GM23338 (cell line): ENCODE data around the gene LITAF. TPM values are rescaled to one million over a fixed set of nuclear protein-coding genes. Genes with fewer than 3 reads are reported as not detected.

ENCODE experiments used
- ATAC-seq: fragments of 200-7000 bp; cut with Tn5 transposase; 3 replicates; pipeline ENCODE4 v1.9.1; 2020
- DNase-seq: peaks from one replicate; pipeline ENCODE4 v3.0.0-alpha.2; 2015; ENCODE audit warnings: low spot score
- H2AFZ ChIP-seq: fragments of 200-600 bp; sonication (generic); 2 replicates; pipeline ENCODE4 v1.8.0; 2016; ENCODE audit warnings: antibody characterized with exemption, mild to moderate bottlenecking, moderate library complexity
- H3F3A ChIP-seq: fragments of 200-600 bp; sonication (generic); replicated peaks from 2 replicates; pipeline ENCODE4 v1.8.0; 2017; ENCODE audit warnings: antibody characterized with exemption, mixed run types, low read depth
- H3K27ac ChIP-seq: fragments of 200-600 bp; sonication (generic); 2 replicates; pipeline ENCODE4 v1.6.1; 2016; ENCODE audit warnings: low read depth
- H3K27me3 ChIP-seq: fragments of 200-600 bp; sonication (generic); 2 replicates; pipeline ENCODE4 v1.8.0; 2016; ENCODE audit warnings: mild to moderate bottlenecking, mixed run types, moderate library complexity; ENCODE audit not compliant: insufficient read depth
- H3K36me3 ChIP-seq: fragments of 200-600 bp; sonication (generic); 2 replicates; pipeline ENCODE4 v1.8.0; 2016; ENCODE audit warnings: mild to moderate bottlenecking; ENCODE audit not compliant: insufficient read depth
- H3K4me1 ChIP-seq: fragments of 200-600 bp; sonication (generic); 2 replicates; pipeline ENCODE4 v1.8.0; 2016; ENCODE audit warnings: mild to moderate bottlenecking, moderate library complexity; ENCODE audit not compliant: insufficient read depth
- H3K4me2 ChIP-seq: fragments of 200-600 bp; sonication (generic); 2 replicates; pipeline ENCODE4 v1.7.1; 2017; ENCODE audit warnings: mixed run types
- H3K4me3 ChIP-seq: fragments of 200-600 bp; sonication (generic); 2 replicates; pipeline ENCODE4 v1.6.1; 2016; ENCODE audit warnings: mixed run types
- H3K79me2 ChIP-seq: fragments of 200-600 bp; sonication (generic); replicated peaks from 2 replicates; pipeline ENCODE4 v1.8.0; 2017; ENCODE audit warnings: mild to moderate bottlenecking; ENCODE audit not compliant: insufficient read depth
- H3K9me2 ChIP-seq: fragments of 200-600 bp; sonication (generic); 2 replicates; pipeline ENCODE4 v1.8.0; 2017; ENCODE audit not compliant: insufficient read depth
- H4K20me1 ChIP-seq: fragments of 200-600 bp; sonication (generic); replicated peaks from 2 replicates; pipeline ENCODE4 v1.8.0; 2017; ENCODE audit warnings: mild to moderate bottlenecking; ENCODE audit not compliant: insufficient read depth
- H3K27ac Mint-ChIP-seq: 2 replicates; pipeline ENCODE4 v1.8.0; 2020; ENCODE audit warnings: inconsistent platforms, mild to moderate bottlenecking, moderate library complexity, mixed read lengths
- H3K27me3 Mint-ChIP-seq: 3 replicates; pipeline ENCODE4 v1.8.0; 2022; ENCODE audit warnings: low read depth, mild to moderate bottlenecking, moderate library complexity, mixed read lengths, inconsistent platforms; ENCODE audit not compliant: insufficient read depth, poor library complexity
- H3K36me3 Mint-ChIP-seq: 3 replicates; pipeline ENCODE4 v1.8.0; 2021; ENCODE audit warnings: low read depth, mild to moderate bottlenecking, inconsistent platforms, moderate library complexity, mixed read lengths
- H3K4me1 Mint-ChIP-seq: 3 replicates; pipeline ENCODE4 v1.8.0; 2020; ENCODE audit warnings: mild to moderate bottlenecking, inconsistent platforms, mixed read lengths
- H3K4me3 Mint-ChIP-seq: 3 replicates; pipeline ENCODE4 v1.8.0; 2021; ENCODE audit warnings: moderate library complexity, mild to moderate bottlenecking, inconsistent platforms, mixed read lengths
- H3K9me3 Mint-ChIP-seq: 3 replicates; pipeline ENCODE4 v1.8.0; 2020; ENCODE audit warnings: moderate library complexity, mild to moderate bottlenecking, inconsistent platforms, mixed read lengths
- EZH2phosphoT487 ChIP-seq: fragments of 200-600 bp; sonication (generic); IDR thresholded peaks from one replicate; pipeline ENCODE4 v1.8.1; 2018; ENCODE audit warnings: antibody characterized with exemption; ENCODE audit not compliant: unreplicated experiment
- JUNB ChIP-seq: IDR thresholded peaks from one replicate; pipeline ENCODE4 v1.6.1; 2016; ENCODE audit warnings: antibody characterized with exemption; ENCODE audit not compliant: unreplicated experiment
- NANOG ChIP-seq: IDR thresholded peaks from 2 replicates; pipeline ENCODE4 v1.6.1; 2016; ENCODE audit warnings: antibody characterized with exemption, borderline replicate concordance
- POLR2AphosphoS5 ChIP-seq: IDR thresholded peaks from 2 replicates; pipeline ENCODE4 v1.6.1; 2016; ENCODE audit warnings: antibody characterized with exemption, low read depth
- STAT1 ChIP-seq: IDR thresholded peaks from one replicate; pipeline ENCODE4 v1.6.1; 2016; ENCODE audit warnings: antibody characterized with exemption; ENCODE audit not compliant: unreplicated experiment
- ZNF331 ChIP-seq: fragments of 250-450 bp; sonication (Bioruptor Pico); IDR thresholded peaks from 2 replicates; pipeline ENCODE4 v1.5.0; 2020; ENCODE audit warnings: low read depth, mild to moderate bottlenecking, moderate library complexity
- polyA plus RNA-seq: library from polyadenylated mRNA; unstranded; fragments of >200 nt; fragmentation: Nextera tagmentation; extraction: Ambion mirVana; gene quantifications from 2 replicates; pipeline ENCODE4 v1.2.1, GENCODE V29; 2016
- total RNA-seq: library from RNA; depleted of rRNA; stranded (reverse); fragments of >200 nt; shearing (Covaris generic); gene quantifications from 2 replicates; pipeline ENCODE4 v1.2.3, GENCODE V29; 2014
- TF ChIP-seq, protein P1 (sequence below): fragments of 250-450 bp; sonication (Bioruptor Pico); IDR thresholded peaks from 2 replicates; pipeline ENCODE4 v1.5.0; 2020; ENCODE audit warnings: mild to moderate bottlenecking, moderate library complexity

LITAF gene
- total and polyA plus RNA-seq, 2 experiments from 2014 or later = 131 to 158 TPM

DNA sequence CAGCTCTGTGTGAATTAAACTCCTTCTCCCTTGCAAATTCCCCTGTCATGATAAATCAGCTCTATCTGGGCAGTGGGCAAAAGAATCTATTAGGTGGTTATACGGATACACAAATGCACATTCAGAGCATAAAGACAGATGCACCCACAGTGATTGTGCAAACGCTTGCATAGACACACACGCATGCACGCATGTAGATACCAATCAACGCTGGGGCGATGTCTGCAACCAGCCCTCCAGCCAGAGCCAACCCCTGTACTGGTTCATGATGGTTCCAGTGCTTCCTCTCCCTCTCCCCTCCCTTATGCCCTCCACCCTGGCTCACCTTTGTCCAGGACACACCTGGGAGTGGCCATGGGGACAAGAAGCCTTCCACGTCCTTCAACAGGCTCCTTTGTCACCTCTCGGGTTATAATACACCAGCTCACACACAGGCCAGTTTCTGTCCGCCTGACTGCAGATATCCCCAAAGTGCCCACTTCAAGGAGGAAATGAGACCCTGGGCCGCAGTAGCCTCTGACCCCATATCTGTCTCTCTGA lies 48.5 kb upstream of the LITAF start (continued):
- TF ChIP-seq, protein P1, sequence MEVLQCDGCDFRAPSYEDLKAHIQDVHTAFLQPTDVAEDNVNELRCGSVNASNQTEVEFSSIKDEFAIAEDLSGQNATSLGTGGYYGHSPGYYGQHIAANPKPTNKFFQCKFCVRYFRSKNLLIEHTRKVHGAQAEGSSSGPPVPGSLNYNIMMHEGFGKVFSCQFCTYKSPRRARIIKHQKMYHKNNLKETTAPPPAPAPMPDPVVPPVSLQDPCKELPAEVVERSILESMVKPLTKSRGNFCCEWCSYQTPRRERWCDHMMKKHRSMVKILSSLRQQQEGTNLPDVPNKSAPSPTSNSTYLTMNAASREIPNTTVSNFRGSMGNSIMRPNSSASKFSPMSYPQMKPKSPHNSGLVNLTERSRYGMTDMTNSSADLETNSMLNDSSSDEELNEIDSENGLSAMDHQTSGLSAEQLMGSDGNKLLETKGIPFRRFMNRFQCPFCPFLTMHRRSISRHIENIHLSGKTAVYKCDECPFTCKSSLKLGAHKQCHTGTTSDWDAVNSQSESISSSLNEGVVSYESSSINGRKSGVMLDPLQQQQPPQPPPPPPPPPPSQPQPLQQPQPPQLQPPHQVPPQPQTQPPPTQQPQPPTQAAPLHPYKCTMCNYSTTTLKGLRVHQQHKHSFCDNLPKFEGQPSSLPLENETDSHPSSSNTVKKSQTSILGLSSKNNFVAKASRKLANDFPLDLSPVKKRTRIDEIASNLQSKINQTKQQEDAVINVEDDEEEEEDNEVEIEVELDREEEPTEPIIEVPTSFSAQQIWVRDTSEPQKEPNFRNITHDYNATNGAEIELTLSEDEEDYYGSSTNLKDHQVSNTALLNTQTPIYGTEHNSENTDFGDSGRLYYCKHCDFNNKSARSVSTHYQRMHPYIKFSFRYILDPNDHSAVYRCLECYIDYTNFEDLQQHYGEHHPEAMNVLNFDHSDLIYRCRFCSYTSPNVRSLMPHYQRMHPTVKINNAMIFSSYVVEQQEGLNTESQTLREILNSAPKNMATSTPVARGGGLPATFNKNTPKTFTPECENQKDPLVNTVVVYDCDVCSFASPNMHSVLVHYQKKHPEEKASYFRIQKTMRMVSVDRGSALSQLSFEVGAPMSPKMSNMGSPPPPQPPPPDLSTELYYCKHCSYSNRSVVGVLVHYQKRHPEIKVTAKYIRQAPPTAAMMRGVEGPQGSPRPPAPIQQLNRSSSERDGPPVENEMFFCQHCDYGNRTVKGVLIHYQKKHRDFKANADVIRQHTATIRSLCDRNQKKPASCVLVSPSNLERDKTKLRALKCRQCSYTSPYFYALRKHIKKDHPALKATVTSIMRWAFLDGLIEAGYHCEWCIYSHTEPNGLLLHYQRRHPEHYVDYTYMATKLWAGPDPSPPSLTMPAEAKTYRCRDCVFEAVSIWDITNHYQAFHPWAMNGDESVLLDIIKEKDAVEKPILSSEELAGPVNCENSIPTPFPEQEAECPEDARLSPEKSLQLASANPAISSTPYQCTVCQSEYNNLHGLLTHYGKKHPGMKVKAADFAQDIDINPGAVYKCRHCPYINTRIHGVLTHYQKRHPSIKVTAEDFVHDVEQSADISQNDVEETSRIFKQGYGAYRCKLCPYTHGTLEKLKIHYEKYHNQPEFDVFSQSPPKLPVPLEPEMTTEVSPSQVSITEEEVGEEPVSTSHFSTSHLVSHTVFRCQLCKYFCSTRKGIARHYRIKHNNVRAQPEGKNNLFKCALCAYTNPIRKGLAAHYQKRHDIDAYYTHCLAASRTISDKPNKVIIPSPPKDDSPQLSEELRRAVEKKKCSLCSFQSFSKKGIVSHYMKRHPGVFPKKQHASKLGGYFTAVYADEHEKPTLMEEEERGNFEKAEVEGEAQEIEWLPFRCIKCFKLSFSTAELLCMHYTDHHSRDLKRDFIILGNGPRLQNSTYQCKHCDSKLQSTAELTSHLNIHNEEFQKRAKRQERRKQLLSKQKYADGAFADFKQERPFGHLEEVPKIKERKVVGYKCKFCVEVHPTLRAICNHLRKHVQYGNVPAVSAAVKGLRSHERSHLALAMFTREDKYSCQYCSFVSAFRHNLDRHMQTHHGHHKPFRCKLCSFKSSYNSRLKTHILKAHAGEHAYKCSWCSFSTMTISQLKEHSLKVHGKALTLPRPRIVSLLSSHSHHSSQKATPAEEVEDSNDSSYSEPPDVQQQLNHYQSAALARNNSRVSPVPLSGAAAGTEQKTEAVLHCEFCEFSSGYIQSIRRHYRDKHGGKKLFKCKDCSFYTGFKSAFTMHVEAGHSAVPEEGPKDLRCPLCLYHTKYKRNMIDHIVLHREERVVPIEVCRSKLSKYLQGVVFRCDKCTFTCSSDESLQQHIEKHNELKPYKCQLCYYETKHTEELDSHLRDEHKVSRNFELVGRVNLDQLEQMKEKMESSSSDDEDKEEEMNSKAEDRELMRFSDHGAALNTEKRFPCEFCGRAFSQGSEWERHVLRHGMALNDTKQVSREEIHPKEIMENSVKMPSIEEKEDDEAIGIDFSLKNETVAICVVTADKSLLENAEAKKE (CRISPR knock-in tag) = no peak
- no peak for TF ChIP-seq JUNB
- no peak for TF ChIP-seq NANOG
- TF ChIP-seq EZH2phosphoT487 = no peak
- TF ChIP-seq ZNF331 (CRISPR knock-in tag) = no peak

DNA sequence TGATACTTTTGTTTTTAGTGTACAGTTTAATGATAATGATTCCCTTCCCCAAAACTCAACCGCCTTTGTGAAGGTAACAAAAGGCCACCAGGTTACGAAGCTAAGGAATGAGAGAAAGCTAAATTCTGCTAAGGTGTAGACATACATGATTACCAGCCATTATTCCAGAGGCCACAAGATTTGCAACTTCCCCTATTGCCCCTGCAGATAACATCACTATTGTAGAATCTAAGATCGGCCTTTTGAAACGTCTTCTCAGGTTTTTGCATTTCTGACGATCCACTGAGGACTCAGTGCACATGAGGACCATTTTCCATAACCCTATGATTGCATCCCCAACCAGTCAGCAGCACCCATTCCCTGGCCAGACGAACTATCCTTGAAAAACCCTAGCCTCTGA lies 47.6 kb upstream of the LITAF start:
- Histone ChIP-seq H3F3A (peaks cover 14% of the 10 kb centered on the region; the same call in 1 of the 2 replicates), H4K20me1 (no peaks in the 10 kb centered on the region), H3K9me2 (no peaks in the 10 kb centered on the region), H3K27me3 (no peaks in the 10 kb centered on the region), H3K4me2 (no peak overlapping the region), H3K36me3 (no peaks in the 10 kb centered on the region), H3K27ac (no peak overlapping the region), H2AFZ (no peak overlapping the region), H3K79me2 (no peaks in the 10 kb centered on the region), H3K4me3 (no peak overlapping the region), H3K4me1 (peaks cover 6% of the 10 kb centered on the region; the same call in 1 of the 2 replicates)
- Mint-ChIP-seq H3K4me3 (no peak overlapping the region), H3K27me3 (peaks cover 11% of the 10 kb centered on the region), H3K27ac (no peak overlapping the region), H3K9me3 (no peaks in the 10 kb centered on the region; the same call in 2 of the 3 replicates), H3K4me1 (peaks cover 26% of the 10 kb centered on the region), H3K36me3 (no peaks in the 10 kb centered on the region)
- no peak for TF ChIP-seq STAT1
- no peak for TF ChIP-seq POLR2AphosphoS5
- TF ChIP-seq EZH2phosphoT487 = no peak
- DNase-seq = no peak
- ATAC-seq = no peak
